Spleen (tissue), 11 donors: ENCODE measurements around the gene B3GALNT2. TPM values are rescaled to one million over a fixed set of nuclear protein-coding genes. Genes with fewer than 3 reads are reported as not detected.

Source experiments
- DNase-seq: peaks from one replicate; pipeline ENCODE4 v3.0.0-alpha.2; 2020
- H3K27ac ChIP-seq, 8 donors: fragments of 200-600 bp; sonication (generic) in 7 of 8; 1 replicate in 4 of 8; 2 replicates in 4 of 8; pipeline versions ENCODE4 v1.5.0 to v1.8.0; 2016 to 2021; ENCODE audit warnings: inconsistent platforms in 4 of 8, mild to moderate bottlenecking in 4 of 8, moderate library complexity in 1 of 8
- H3K27me3 ChIP-seq, 7 donors: fragments of 200-600 bp; sonication (generic) in 6 of 7; replicated peaks in 1 of 7; 1 replicate in 4 of 7; 2 replicates in 3 of 7; pipeline versions ENCODE4 v1.5.0 to v1.8.0; 2016 to 2021; ENCODE audit warnings: inconsistent platforms in 3 of 7, mild to moderate bottlenecking in 1 of 7
- H3K36me3 ChIP-seq, 6 donors: fragments of 200-600 bp; sonication (generic) in 5 of 6; 1 replicate in 4 of 6; 2 replicates in 2 of 6; pipeline versions ENCODE4 v1.5.0 to v1.8.0; 2016 to 2021; ENCODE audit warnings: inconsistent platforms in 2 of 6
- H3K4me1 ChIP-seq, 6 donors: fragments of 200-600 bp; sonication (generic) in 5 of 6; 1 replicate in 3 of 6; 2 replicates in 3 of 6; pipeline versions ENCODE4 v1.5.0 to v1.8.0; 2016 to 2021; ENCODE audit warnings: inconsistent platforms in 3 of 6
- H3K4me3 ChIP-seq, 8 donors: fragments of 200-600 bp; sonication (generic) in 7 of 8; 1 replicate in 4 of 8; 2 replicates in 4 of 8; pipeline versions ENCODE4 v1.5.0 to v1.8.0; 2016 to 2021; ENCODE audit warnings: inconsistent platforms in 4 of 8, mild to moderate bottlenecking in 4 of 8, moderate library complexity in 2 of 8
- H3K9me3 ChIP-seq, 8 donors: fragments of 200-600 bp; sonication (generic) in 7 of 8; 1 replicate in 4 of 8; 2 replicates in 4 of 8; pipeline versions ENCODE4 v1.5.0 to v1.8.0; 2016 to 2021; ENCODE audit warnings: inconsistent platforms in 4 of 8
- CTCF ChIP-seq, 11 experiments: fragments of 200-600 bp in 7 of 11; fragments of 450-650 bp in 4 of 11; sonication (generic) in 4 of 11; IDR thresholded peaks in 8 of 11; conservative IDR thresholded peaks in 3 of 11; 1 replicate in 7 of 11; 2 replicates in 4 of 11; pipeline versions ENCODE4 v1.4.0 to v1.8.0; 2016 to 2021; ENCODE audit warnings: antibody characterized with exemption in 11 of 11, inconsistent platforms in 4 of 11, mild to moderate bottlenecking in 1 of 11
- POLR2A ChIP-seq, 3 donors: fragments of 450-650 bp; IDR thresholded peaks; one replicate each; pipeline ENCODE4 v1.5.1; 2017; ENCODE audit warnings: antibody characterized with exemption in 3 of 3, mild to moderate bottlenecking in 1 of 3
- POLR2AphosphoS5 ChIP-seq, 3 donors: sonication (generic); formaldehyde crosslinking; IDR thresholded peaks; one replicate each; pipeline ENCODE4 v1.5.1; 2017; ENCODE audit warnings: antibody characterized with exemption in 3 of 3
- WGBS, 5 donors: extraction: QIAGEN DNeasy Blood & Tissue Kit in 3 of 5; methylation state at CpG; one replicate each; pipeline versions ENCODE4 v1.1.5 to v1.1.7; 2013 to 2018; 5-methylcytosine and 5-hydroxymethylcytosine counted together
- intact Hi-C: fragments of 100-400 bp; cut with DNase I; formaldehyde crosslinking; loops from one replicate; pipeline ENCODE4 v1.15.0; 2023; ENCODE audit warnings: low total_unique reads
- polyA plus RNA-seq, 3 donors: library from polyadenylated mRNA; stranded (reverse); fragments of 200-250 nt; gene quantifications; one replicate each; pipeline ENCODE4 v1.2.1, GENCODE V29; 2013
- total RNA-seq, 7 donors: library from RNA; depleted of rRNA in 3 of 7; stranded (reverse); fragments of >200 nt in 3 of 7; fragmentation: NEBNext Ultra II Directional in 4 of 7; extraction: Animal tissue kit (Norgen Biotek cat#: 25700) in 4 of 7; gene quantifications; one replicate each; pipeline versions ENCODE4 v1.1.0 to v1.2.1, GENCODE V29; 2016 to 2021
- donor health status: healthy with polysubstance abuse.
- donor health status: DM: no; HTN: no; CAD: no; lungs with moderate emphysema.
- donor health status: DM: no; HTN: no; CAD: no.
- donor health status: Bipolar disorder and iron deficiency.
- donor health status: healthy.
- donor health status: DM: no; HTN: no; CAD: no.
- donor health status: DM: yes; HTN: yes; CAD: no.

The B3GALNT2 gene
- total and polyA plus RNA-seq, 10 donors: 1.1 to 35.1 (median 11.7) TPM

DNA sequence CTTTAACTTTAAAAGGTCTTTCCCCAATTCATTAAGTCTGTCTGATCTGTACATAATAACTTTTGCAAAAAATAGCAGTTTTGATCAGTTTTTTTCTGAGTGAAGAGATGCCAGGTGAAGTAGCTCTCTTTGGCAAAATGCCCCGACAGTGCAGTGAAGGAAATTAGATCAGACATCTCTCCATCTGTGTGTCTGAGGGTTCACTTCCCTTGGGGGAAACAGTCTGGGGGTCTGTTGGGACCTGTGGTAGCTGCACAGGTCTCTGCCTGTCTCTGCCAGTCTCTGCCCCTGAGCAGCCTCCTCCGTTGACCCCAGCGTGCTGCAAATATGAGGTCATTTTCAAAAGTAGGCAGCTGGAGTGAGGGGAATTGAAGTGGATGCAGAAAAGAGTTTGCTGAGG is 82.5 kb downstream of the B3GALNT2 start:
- Histone ChIP-seq H3K4me1 (peaks cover 0 to 25% (median 11%) of the 10 kb centered on the region in 6 donors), H3K27ac (no peak overlapping the region), H3K36me3 (peaks cover 0 to 39% (median 0%) of the 10 kb centered on the region in 6 donors), H3K4me3 (no peak overlapping the region), H3K9me3 (no peaks in the 10 kb centered on the region), H3K27me3 (no peaks in the 10 kb centered on the region)
- no peak for DNase-seq
- WGBS, 5 donors: 23 to 48% (median 36%) methylated on average over 3 of the region's 3 CpGs
- intact Hi-C loops: no loop called here
- TF ChIP-seq POLR2AphosphoS5 (IDR thresholded peaks at IDR 0.05): no peak

DNA sequence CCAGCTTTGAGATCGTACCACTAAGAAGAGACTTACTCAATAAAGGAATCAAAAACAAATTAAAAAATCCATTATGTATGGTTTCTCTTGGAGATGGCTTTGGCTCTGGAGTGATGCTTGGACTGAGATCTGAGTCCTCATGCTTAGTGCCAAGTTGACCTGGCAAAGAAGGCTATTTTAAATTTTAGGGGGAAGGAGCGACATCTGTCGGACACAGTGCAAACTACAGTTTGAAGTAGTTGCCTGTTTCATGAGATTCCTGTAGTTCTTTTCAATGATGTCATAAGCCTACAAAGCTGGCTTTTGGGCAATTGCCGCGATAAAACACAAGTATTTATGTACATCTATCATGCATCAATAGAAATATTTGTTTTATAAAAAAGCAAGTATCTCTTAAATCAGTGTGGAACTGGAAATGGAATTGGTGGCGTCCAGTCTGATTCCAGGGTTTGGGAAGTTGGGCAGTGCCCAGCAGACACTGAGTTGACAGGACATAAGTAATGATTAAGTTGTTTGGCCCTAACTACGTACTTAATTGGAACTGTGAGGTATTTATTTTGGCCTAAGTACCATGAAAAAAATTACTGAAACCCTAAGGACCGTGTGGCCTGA is 87.1 kb downstream of the B3GALNT2 start:
- H3K36me3 ChIP-seq: peaks cover 0 to 43% (median 2%) of the 10 kb centered on the region in 6 donors
- H3K27me3 ChIP-seq: no peaks in the 10 kb centered on the region
- 37 to 46% (median 40%) methylated on average over 8 of the region's 8 CpGs for WGBS, 5 donors
- DNase-seq: no peak
- H3K4me3 ChIP-seq: no peak overlapping the region
- TF ChIP-seq CTCF (IDR thresholded peaks at IDR 0.05 in 8 of 11, conservative IDR thresholded peaks at IDR 0.05 in 3 of 11) (peak; percentile 63 to 92 (median 84)), POLR2A (IDR thresholded peaks at IDR 0.05) (no peak)
- H3K27ac ChIP-seq: no peak overlapping the region
- intact Hi-C loops: no loop called here
- peaks cover 0 to 22% (median 4%) of the 10 kb centered on the region in 6 donors for H3K4me1 ChIP-seq
- H3K9me3 ChIP-seq: no peaks in the 10 kb centered on the region

DNA sequence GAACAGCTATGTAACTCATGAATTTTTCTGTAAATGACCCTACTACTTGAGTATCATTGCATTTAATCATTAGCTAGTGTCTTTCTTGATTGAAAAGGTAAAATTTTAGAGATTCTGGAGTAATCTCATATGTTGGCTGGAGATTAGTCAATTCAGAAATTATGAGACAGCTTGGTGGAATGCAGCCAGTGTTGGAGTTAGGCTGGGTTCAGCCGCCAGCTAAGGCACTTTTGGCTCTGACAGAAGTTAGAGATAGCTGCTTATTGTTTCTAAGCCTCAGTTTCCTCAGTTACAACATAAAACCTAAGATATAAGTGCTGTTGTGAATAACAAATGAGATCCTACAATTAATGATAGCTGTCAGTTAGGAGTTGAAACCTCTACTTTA is 87.6 kb downstream of the B3GALNT2 start:
- TF ChIP-seq CTCF (IDR thresholded peaks at IDR 0.05 in 8 of 11, conservative IDR thresholded peaks at IDR 0.05 in 3 of 11): no peak
- TF ChIP-seq POLR2AphosphoS5 (IDR thresholded peaks at IDR 0.05): no peak
- TF ChIP-seq POLR2A (IDR thresholded peaks at IDR 0.05): no peak
- WGBS, 5 donors: 92 to 100% (median 96%) methylated on average over 1 of the region's 1 CpG
- Histone ChIP-seq H3K27me3 (no peaks in the 10 kb centered on the region), H3K4me3 (no peak overlapping the region), H3K9me3 (no peaks in the 10 kb centered on the region), H3K27ac (no peak overlapping the region), H3K36me3 (peaks cover 0 to 43% (median 2%) of the 10 kb centered on the region in 6 donors), H3K4me1 (peaks cover 0 to 23% (median 5%) of the 10 kb centered on the region in 6 donors)
- intact Hi-C loops: no loop called here
- DNase-seq: no peak

- H3K27me3 ChIP-seq: no peaks in the 10 kb centered on the region
- 79 to 86% (median 83%) methylated on average over 7 of the region's 7 CpGs for whole genome bisulfite sequencing, 5 donors
Measured at GRCh38 chr1:235415008-235415904, 89.0 kb downstream of the B3GALNT2 start.

More at GRCh38 chr1:235415008-235415904, 89.0 kb downstream of the B3GALNT2 start:
- peak; percentile 80 for DNase-seq
- intact Hi-C loops: loop anchor here (2.0 kb wide), 1 partner anchor 162 kb away; no protein-coding TSS in a partner anchor
- Histone ChIP-seq H3K36me3 (peaks cover 0 to 32% (median 2%) of the 10 kb centered on the region in 6 donors), H3K27ac (no peak overlapping the region), H3K4me1 (peaks cover 0 to 30% (median 6%) of the 10 kb centered on the region in 6 donors), H3K4me3 (no peak overlapping the region), H3K9me3 (no peaks in the 10 kb centered on the region)
- TF ChIP-seq CTCF (IDR thresholded peaks at IDR 0.05 in 8 of 11, conservative IDR thresholded peaks at IDR 0.05 in 3 of 11): peak; percentile 44 to 84 (median 72)
- TF ChIP-seq POLR2A (IDR thresholded peaks at IDR 0.05): no peak
- TF ChIP-seq POLR2AphosphoS5 (IDR thresholded peaks at IDR 0.05): peak in 1 of 3 donors; percentile 42
